H7 (cell line): ENCODE measurements around the gene TSPAN2. TPM values are rescaled to one million over a fixed set of nuclear protein-coding genes. Genes with fewer than 3 reads are reported as not detected.

Experiments used
- DNase-seq: peaks from one replicate; pipeline ENCODE4 v3.0.0; 2012
- H3K27me3 ChIP-seq: 2 replicates; pipeline ENCODE4 v1.6.0; 2011; ENCODE audit warnings: mild to moderate bottlenecking, low read length; ENCODE audit not compliant: control insufficient read depth, insufficient read depth
- H3K36me3 ChIP-seq: replicated peaks from 2 replicates; pipeline ENCODE4 v1.5.1; 2011; ENCODE audit warnings: low read length; ENCODE audit not compliant: control insufficient read depth, insufficient read depth
- H3K4me3 ChIP-seq: 2 replicates; pipeline ENCODE4 v1.5.1; 2011; ENCODE audit warnings: low read depth, mild to moderate bottlenecking, control low read depth, low read length, moderate library complexity; ENCODE audit not compliant: insufficient read depth
- total RNA-seq: library from RNA; depleted of rRNA; stranded (reverse); fragments of >200 nt; shearing (Covaris generic); gene quantifications from 2 replicates; pipeline ENCODE4 v1.2.3, GENCODE V29; 2014

Gene TSPAN2
- total RNA-seq, 1 experiment from 2014 or later, result 5.1 TPM

GRCh38 chr1:115121793-115122192 lies 32.5 kb upstream of the TSPAN2 start:
- Histone ChIP-seq H3K36me3 (no peaks in the 10 kb centered on the region; the same call in 1 of the 2 replicates), H3K27me3 (no peaks in the 10 kb centered on the region), H3K4me3 (no peak overlapping the region)
- DNase-seq, result no peak

GRCh38 chr1:115120296-115120695 lies 31.0 kb upstream of the TSPAN2 start:
- no peak for DNase-seq
- H3K27me3 ChIP-seq, result no peaks in the 10 kb centered on the region
- H3K4me3 ChIP-seq, result no peak overlapping the region
- no peaks in the 10 kb centered on the region; the same call in 1 of the 2 replicates for H3K36me3 ChIP-seq

GRCh38 chr1:115118611-115119010 lies 29.3 kb upstream of the TSPAN2 start:
- H3K4me3 ChIP-seq, result no peak overlapping the region
- DNase-seq, result no peak
- H3K36me3 ChIP-seq, result no peaks in the 10 kb centered on the region; the same call in 1 of the 2 replicates
- H3K27me3 ChIP-seq, result no peaks in the 10 kb centered on the region

- H3K36me3 ChIP-seq, result no peaks in the 10 kb centered on the region; the same call in 1 of the 2 replicates
- DNase-seq, result no peak
- no peaks in the 10 kb centered on the region for H3K27me3 ChIP-seq
- no peak overlapping the region for H3K4me3 ChIP-seq
Measured at GRCh38 chr1:115118086-115118485, 28.8 kb upstream of the TSPAN2 start.

GRCh38 chr1:115117298-115117697 lies 28.0 kb upstream of the TSPAN2 start:
- DNase-seq, result no peak
- no peak overlapping the region for H3K4me3 ChIP-seq
- H3K27me3 ChIP-seq, result no peaks in the 10 kb centered on the region
- H3K36me3 ChIP-seq, result no peaks in the 10 kb centered on the region; the same call in 1 of the 2 replicates

- no peaks in the 10 kb centered on the region; the same call in 1 of the 2 replicates for H3K36me3 ChIP-seq
- no peak for DNase-seq
- no peaks in the 10 kb centered on the region for H3K27me3 ChIP-seq
- H3K4me3 ChIP-seq, result no peak overlapping the region
Measured at GRCh38 chr1:115116512-115116911, 27.2 kb upstream of the TSPAN2 start.

GRCh38 chr1:115115521-115116161 lies 26.3 kb upstream of the TSPAN2 start:
- no peak for DNase-seq
- no peaks in the 10 kb centered on the region for H3K27me3 ChIP-seq
- no peak overlapping the region for H3K4me3 ChIP-seq
- no peaks in the 10 kb centered on the region; the same call in 1 of the 2 replicates for H3K36me3 ChIP-seq

- Histone ChIP-seq H3K4me3 (no peak overlapping the region), H3K36me3 (no peaks in the 10 kb centered on the region), H3K27me3 (no peaks in the 10 kb centered on the region)
- no peak for DNase-seq
Measured at GRCh38 chr1:115114308-115114707, 25.0 kb upstream of the TSPAN2 start.

GRCh38 chr1:115113766-115114165 lies 24.5 kb upstream of the TSPAN2 start:
- H3K27me3 ChIP-seq, result no peaks in the 10 kb centered on the region
- no peak for DNase-seq
- H3K4me3 ChIP-seq, result no peak overlapping the region
- no peaks in the 10 kb centered on the region for H3K36me3 ChIP-seq

- no peaks in the 10 kb centered on the region for H3K36me3 ChIP-seq
- H3K27me3 ChIP-seq, result no peaks in the 10 kb centered on the region
- peak; percentile 71 for DNase-seq
Measured at GRCh38 chr1:115112496-115113375, 23.4 kb upstream of the TSPAN2 start.

GRCh38 chr1:115107516-115108260 lies 18.4 kb upstream of the TSPAN2 start:
- DNase-seq, result no peak
- Histone ChIP-seq H3K36me3 (no peaks in the 10 kb centered on the region), H3K27me3 (no peaks in the 10 kb centered on the region), H3K4me3 (no peak overlapping the region)

More at GRCh38 chr1:115112496-115113375, 23.4 kb upstream of the TSPAN2 start:
- no peak overlapping the region for H3K4me3 ChIP-seq

GRCh38 chr1:115105831-115106230 lies 16.5 kb upstream of the TSPAN2 start:
- Histone ChIP-seq H3K36me3 (no peaks in the 10 kb centered on the region), H3K27me3 (no peaks in the 10 kb centered on the region), H3K4me3 (no peak overlapping the region)
- DNase-seq, result no peak

GRCh38 chr1:115099693-115100050 lies 10.4 kb upstream of the TSPAN2 start:
- no peak for DNase-seq
- H3K27me3 ChIP-seq, result peaks cover 2% of the 10 kb centered on the region; the same call in 1 of the 2 replicates
- H3K4me3 ChIP-seq, result no peak overlapping the region
- H3K36me3 ChIP-seq, result no peaks in the 10 kb centered on the region

- Histone ChIP-seq H3K4me3 (no peak overlapping the region), H3K27me3 (peaks cover 2% of the 10 kb centered on the region; the same call in 1 of the 2 replicates), H3K36me3 (no peaks in the 10 kb centered on the region)
- DNase-seq, result no peak
Measured at GRCh38 chr1:115098979-115099692, 9.8 kb upstream of the TSPAN2 start.
